IMR-90 (cell line): Measurements from ENCODE around the gene NAP1L1. TPM values are rescaled to one million over a fixed set of nuclear protein-coding genes. Genes with fewer than 3 reads are reported as not detected.

Source experiments
- ATAC-seq: fragments of 200-7000 bp; cut with Tn5 transposase; 2 replicates; pipeline ENCODE4 v1.9.1; 2020; ENCODE audit warnings: low read depth, mild to moderate bottlenecking, moderate library complexity
- BruUV-seq: library from RNA; stranded (reverse); fragments of 400-500 nt; replicated peaks from 2 replicates; lab custom pipeline; 2021; lab: Mats Ljungman, UMichigan
- CTCF ChIA-PET: fragments of 300-600 bp; formaldehyde crosslinking; extraction: SDS; loops from one replicate; lab custom pipeline; 2021; ENCODE audit warnings: antibody characterized with exemption; lab: Yijun Ruan, JAX
- POLR2A ChIA-PET: fragments of 300-600 bp; sonication (Branson Sonifier 250); formaldehyde crosslinking; loops from one replicate; lab custom pipeline; 2022; ENCODE audit warnings: antibody characterized with exemption; ENCODE audit not compliant: unreplicated experiment; lab: Charles Lee
- DNase-seq: peaks from one replicate; pipeline ENCODE4 v3.0.0; 2013
- H2AFZ ChIP-seq: replicated peaks from 2 replicates; pipeline ENCODE3; 2013; ENCODE audit warnings: low read length, mild to moderate bottlenecking; ENCODE audit not compliant: poor library complexity
- H2AK5ac ChIP-seq: 2 replicates; pipeline ENCODE4 v1.6.1; 2013; ENCODE audit warnings: low read depth, low read length, inconsistent platforms
- H2AK9ac ChIP-seq: replicated peaks from 2 replicates; pipeline ENCODE3; 2013; ENCODE audit warnings: mild to moderate bottlenecking, low read depth, low read length, moderate library complexity; ENCODE audit not compliant: poor library complexity
- H2BK120ac ChIP-seq: 2 replicates; pipeline ENCODE4 v1.6.1; 2013; ENCODE audit warnings: low read depth, low read length, inconsistent platforms
- H2BK15ac ChIP-seq: 3 replicates; pipeline ENCODE4 v1.6.1; 2013; ENCODE audit warnings: low read depth, low read length, inconsistent platforms
- H2BK20ac ChIP-seq: 2 replicates; pipeline ENCODE4 v1.6.1; 2013; ENCODE audit warnings: low read depth, mild to moderate bottlenecking, inconsistent platforms, low read length, moderate library complexity
- H2BK5ac ChIP-seq: 2 replicates; pipeline ENCODE4 v1.6.1; 2013; ENCODE audit warnings: mild to moderate bottlenecking, low read depth, low read length, inconsistent platforms; ENCODE audit not compliant: poor library complexity, severe bottlenecking
- H3K14ac ChIP-seq: replicated peaks from 2 replicates; pipeline ENCODE4 v1.6.1; 2013; ENCODE audit warnings: low read depth, low read length, inconsistent platforms
- H3K18ac ChIP-seq: 2 replicates; pipeline ENCODE4 v1.6.1; 2013; ENCODE audit warnings: low read depth, low read length, control low read depth
- H3K23ac ChIP-seq: 2 replicates; pipeline ENCODE4 v1.6.1; 2013; ENCODE audit warnings: low read depth, low read length, inconsistent platforms
- H3K27ac ChIP-seq: 2 replicates; pipeline ENCODE4 v1.5.1; 2013; ENCODE audit warnings: mild to moderate bottlenecking, control low read depth, low read length; ENCODE audit not compliant: insufficient read depth
- H3K27me3 ChIP-seq: 2 replicates; pipeline ENCODE4 v1.6.1; 2013; ENCODE audit warnings: low read length; ENCODE audit not compliant: control insufficient read depth, insufficient read depth
- H3K36me3 ChIP-seq: 2 replicates; pipeline ENCODE4 v1.6.1; 2013; ENCODE audit warnings: low read length, mixed read lengths; ENCODE audit not compliant: control insufficient read depth, insufficient read depth
- H3K4ac ChIP-seq: 2 replicates; pipeline ENCODE4 v1.6.1; 2013; ENCODE audit warnings: low read depth, low read length, inconsistent platforms
- H3K4me1 ChIP-seq: 2 replicates; pipeline ENCODE4 v1.6.1; 2013; ENCODE audit warnings: low read length, mixed read lengths; ENCODE audit not compliant: control insufficient read depth, insufficient read depth
- H3K4me2 ChIP-seq: 2 replicates; pipeline ENCODE4 v1.6.1; 2013; ENCODE audit warnings: low read depth, mild to moderate bottlenecking, control low read depth, low read length, moderate library complexity
- H3K4me3 ChIP-seq: 2 replicates; pipeline ENCODE4 v1.5.1; 2013; ENCODE audit warnings: low read depth, mild to moderate bottlenecking, control low read depth, low read length, moderate library complexity; ENCODE audit not compliant: insufficient read depth
- H3K56ac ChIP-seq: 2 replicates; pipeline ENCODE4 v1.6.1; 2013; ENCODE audit warnings: low read length, inconsistent platforms; ENCODE audit not compliant: insufficient read depth; ENCODE audit errors: extremely low read depth
- H3K79me1 ChIP-seq, 2 experiments: 2 replicates each; pipeline ENCODE4 v1.6.1; 2013; ENCODE audit warnings: low read length in 2 of 2, inconsistent platforms in 1 of 2, low read depth in 1 of 2
- H3K9ac ChIP-seq: 2 replicates; pipeline ENCODE4 v1.6.1; 2013; ENCODE audit warnings: low read depth, low read length, control low read depth
- H3K9me1 ChIP-seq: 2 replicates; pipeline ENCODE4 v1.6.1; 2013; ENCODE audit warnings: low read length, inconsistent platforms; ENCODE audit not compliant: insufficient read depth
- H3K9me3 ChIP-seq: 2 replicates; pipeline ENCODE4 v1.6.1; 2013; ENCODE audit warnings: low read length; ENCODE audit not compliant: control insufficient read depth, insufficient read depth
- H4K20me1 ChIP-seq: 2 replicates; pipeline ENCODE4 v1.6.1; 2013; ENCODE audit warnings: low read length, inconsistent platforms; ENCODE audit not compliant: insufficient read depth
- H4K5ac ChIP-seq: 2 replicates; pipeline ENCODE4 v1.6.1; 2013; ENCODE audit warnings: mild to moderate bottlenecking, low read depth, low read length, control low read depth
- H4K8ac ChIP-seq, 2 experiments: 2 replicates each; pipeline ENCODE4 v1.6.1; 2013; ENCODE audit warnings: low read depth in 2 of 2, low read length in 2 of 2, control low read depth in 1 of 2, inconsistent platforms in 1 of 2
- H4K91ac ChIP-seq: 2 replicates; pipeline ENCODE4 v1.6.1; 2013; ENCODE audit warnings: low read depth, low read length, inconsistent platforms; ENCODE audit not compliant: insufficient read depth
- BHLHE40 ChIP-seq: fragments of 150-350 bp; IDR thresholded peaks from 2 replicates; pipeline ENCODE4 v1.6.1; 2016; ENCODE audit warnings: mild to moderate bottlenecking, low read depth, low read length
- CEBPB ChIP-seq: IDR thresholded peaks from 2 replicates; pipeline ENCODE4 v1.6.1; 2012; ENCODE audit warnings: low read depth, low read length, improper control_type of control experiment
- CHD1 ChIP-seq: IDR thresholded peaks from 2 replicates; pipeline ENCODE4 v1.6.1; 2012; ENCODE audit warnings: low read depth, low read length, improper control_type of control experiment
- FOS ChIP-seq: fragments of 150-350 bp; IDR thresholded peaks from 2 replicates; pipeline ENCODE4 v1.6.1; 2016; ENCODE audit warnings: low read depth, low read length
- MAFK ChIP-seq: IDR thresholded peaks from 2 replicates; pipeline ENCODE4 v1.6.1; 2012; ENCODE audit warnings: low read depth, low read length, improper control_type of control experiment
- MAZ ChIP-seq: IDR thresholded peaks from 2 replicates; pipeline ENCODE4 v1.6.1; 2012; ENCODE audit warnings: low read depth, mild to moderate bottlenecking, low read length, improper control_type of control experiment, moderate library complexity, borderline replicate concordance
- POLR2A ChIP-seq: IDR thresholded peaks from 2 replicates; pipeline ENCODE4 v1.6.1; 2012; ENCODE audit warnings: mild to moderate bottlenecking, low read depth, low read length
- RAD21 ChIP-seq: IDR thresholded peaks from 2 replicates; pipeline ENCODE4 v1.6.1; 2012; ENCODE audit warnings: low read length, improper control_type of control experiment
- RCOR1 ChIP-seq: IDR thresholded peaks from 2 replicates; pipeline ENCODE4 v1.6.1; 2012; ENCODE audit warnings: mild to moderate bottlenecking, low read length, improper control_type of control experiment; ENCODE audit not compliant: insufficient replicate concordance
- RFX5 ChIP-seq: IDR thresholded peaks from 2 replicates; pipeline ENCODE4 v1.8.0; 2012; ENCODE audit warnings: low read depth, mild to moderate bottlenecking, low read length, moderate library complexity
- WGBS, 2 experiments: methylation state at CpG; one replicate each; pipeline versions ENCODE4 v1.1.5 to v1.1.7; 2013; ENCODE audit warnings: missing lambda C conversion rate in 2 of 2; ENCODE audit not compliant: insufficient read length in 1 of 2; ENCODE audit errors: extremely low coverage in 2 of 2; 5-methylcytosine and 5-hydroxymethylcytosine counted together
- dilution Hi-C: fragments of 300-500 bp; cut with HindIII; formaldehyde crosslinking; loops from one replicate; pipeline ENCODE4 v1.14.3; 2018; ENCODE audit warnings: low sequenced_read_pairs; ENCODE audit not compliant: unreplicated experiment
- in situ Hi-C: fragments of 300-500 bp; cut with MboI; formaldehyde crosslinking; loops from 3 replicates; pipeline ENCODE4 v1.14.3; 2019; ENCODE audit warnings: low sequenced_read_pairs, inconsistent platforms, mixed read lengths
- intact Hi-C: fragments of 100-400 bp; cut with micrococcal nuclease; formaldehyde crosslinking; loops from 2 replicates; pipeline ENCODE4 v1.10.0; 2022
- polyA plus RNA-seq, 3 experiments: library from polyadenylated mRNA; depleted of rRNA; stranded (reverse); fragments of >200 nt; gene quantifications; 2 replicates each; pipeline ENCODE4 v1.2.3, GENCODE V29; 2012; ENCODE audit warnings: low replicate concordance in 1 of 3
- total RNA-seq: library from RNA; depleted of rRNA; stranded (reverse); fragments of >200 nt; gene quantifications from 2 replicates; pipeline ENCODE4 v1.2.3, GENCODE V29; 2012
- TF ChIP-seq, protein P1 (sequence below): conservative IDR thresholded peaks from 2 replicates; pipeline ENCODE4 v1.5.1; 2012; ENCODE audit warnings: mild to moderate bottlenecking, low read depth, low read length, improper control_type of control experiment
- TF ChIP-seq, protein P2 (sequence below): fragments of 150-350 bp; IDR thresholded peaks from 2 replicates; pipeline ENCODE4 v1.6.1; 2017; ENCODE audit warnings: mild to moderate bottlenecking, antibody characterized with exemption, low read length, low read depth
- TF ChIP-seq, protein P3 (sequence below): fragments of 150-350 bp; IDR thresholded peaks from 2 replicates; pipeline ENCODE4 v1.6.1; 2016; ENCODE audit warnings: low read depth, mild to moderate bottlenecking, low read length, moderate library complexity, borderline replicate concordance

NAP1L1 gene
- total and polyA plus RNA-seq, 2 of the 4 experiments (the other 2 are of a cell fraction): 86.4 to 200 TPM

DNA sequence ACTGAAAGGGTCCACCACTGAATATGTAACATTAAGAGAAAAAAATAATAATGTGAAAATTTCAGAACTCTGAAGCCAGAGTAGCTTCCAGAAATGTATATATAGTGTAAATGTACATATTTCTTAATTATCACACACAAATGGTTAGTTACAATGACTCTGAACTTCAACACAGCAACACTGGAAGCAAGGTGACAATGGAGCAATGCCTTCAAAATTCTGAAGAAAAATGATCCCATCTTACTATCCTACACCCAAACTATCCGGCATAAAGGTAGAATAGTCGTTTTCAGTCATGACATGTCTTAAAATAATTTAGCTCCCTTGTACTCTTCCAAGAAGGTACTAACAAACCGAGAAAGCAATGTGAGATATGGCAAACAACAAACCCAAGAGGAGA, 11.9 kb downstream of the NAP1L1 start:
- Histone ChIP-seq H3K36me3 (peaks cover 14% of the 10 kb centered on the region), H2AK5ac (no peak overlapping the region), H2AK9ac (no peak overlapping the region), H3K4me2 (no peak overlapping the region), H3K56ac (no peak overlapping the region), H3K18ac (no peak overlapping the region), H2AFZ (no peak overlapping the region), H3K4me1 (peaks cover 2% of the 10 kb centered on the region; the same call in 1 of the 2 replicates), H4K91ac (no peak overlapping the region), H3K27ac (no peak overlapping the region), H2BK15ac (no peak overlapping the region), H3K14ac (no peak overlapping the region), H4K8ac (no peak overlapping the region), H4K5ac (no peak overlapping the region), H3K9ac (no peak overlapping the region), H3K4me3 (no peak overlapping the region), H3K27me3 (no peaks in the 10 kb centered on the region), H2BK120ac (no peak overlapping the region), H3K79me1 (peaks cover 15 to 61% of the 10 kb centered on the region in 2 experiments; a peak in 3 of 4 replicates), H3K9me3 (no peaks in the 10 kb centered on the region), H2BK20ac (no peak overlapping the region), H4K20me1 (peaks cover 76% of the 10 kb centered on the region), H3K4ac (no peak overlapping the region), H3K23ac (no peak overlapping the region), H3K9me1 (peaks cover 5% of the 10 kb centered on the region), H2BK5ac (no peak overlapping the region)
- ATAC-seq: no peak
- intact Hi-C loops (no loop called here), dilution Hi-C loops (no loop called here), in situ Hi-C loops (loop anchor here (10.0 to 25.0 kb wide), 2 partner anchors 272 to 390 kb away; partner anchors contain the start of gene BBS10)
- no TSS peak for BruUV-seq
- ChIA-PET POLR2A (no interaction called here), CTCF (no interaction called here)
- TF ChIP-seq MAZ (no peak), CHD1 (no peak), FOS (no peak), RAD21 (no peak), POLR2A (no peak), RFX5 (no peak), RCOR1 (no peak), BHLHE40 (no peak), MAFK (no peak), CEBPB (no peak)
- TF ChIP-seq, protein P1, sequence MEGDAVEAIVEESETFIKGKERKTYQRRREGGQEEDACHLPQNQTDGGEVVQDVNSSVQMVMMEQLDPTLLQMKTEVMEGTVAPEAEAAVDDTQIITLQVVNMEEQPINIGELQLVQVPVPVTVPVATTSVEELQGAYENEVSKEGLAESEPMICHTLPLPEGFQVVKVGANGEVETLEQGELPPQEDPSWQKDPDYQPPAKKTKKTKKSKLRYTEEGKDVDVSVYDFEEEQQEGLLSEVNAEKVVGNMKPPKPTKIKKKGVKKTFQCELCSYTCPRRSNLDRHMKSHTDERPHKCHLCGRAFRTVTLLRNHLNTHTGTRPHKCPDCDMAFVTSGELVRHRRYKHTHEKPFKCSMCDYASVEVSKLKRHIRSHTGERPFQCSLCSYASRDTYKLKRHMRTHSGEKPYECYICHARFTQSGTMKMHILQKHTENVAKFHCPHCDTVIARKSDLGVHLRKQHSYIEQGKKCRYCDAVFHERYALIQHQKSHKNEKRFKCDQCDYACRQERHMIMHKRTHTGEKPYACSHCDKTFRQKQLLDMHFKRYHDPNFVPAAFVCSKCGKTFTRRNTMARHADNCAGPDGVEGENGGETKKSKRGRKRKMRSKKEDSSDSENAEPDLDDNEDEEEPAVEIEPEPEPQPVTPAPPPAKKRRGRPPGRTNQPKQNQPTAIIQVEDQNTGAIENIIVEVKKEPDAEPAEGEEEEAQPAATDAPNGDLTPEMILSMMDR: no peak
- TF ChIP-seq, protein P2, sequence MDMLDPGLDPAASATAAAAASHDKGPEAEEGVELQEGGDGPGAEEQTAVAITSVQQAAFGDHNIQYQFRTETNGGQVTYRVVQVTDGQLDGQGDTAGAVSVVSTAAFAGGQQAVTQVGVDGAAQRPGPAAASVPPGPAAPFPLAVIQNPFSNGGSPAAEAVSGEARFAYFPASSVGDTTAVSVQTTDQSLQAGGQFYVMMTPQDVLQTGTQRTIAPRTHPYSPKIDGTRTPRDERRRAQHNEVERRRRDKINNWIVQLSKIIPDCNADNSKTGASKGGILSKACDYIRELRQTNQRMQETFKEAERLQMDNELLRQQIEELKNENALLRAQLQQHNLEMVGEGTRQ: no peak
- TF ChIP-seq, protein P3, sequence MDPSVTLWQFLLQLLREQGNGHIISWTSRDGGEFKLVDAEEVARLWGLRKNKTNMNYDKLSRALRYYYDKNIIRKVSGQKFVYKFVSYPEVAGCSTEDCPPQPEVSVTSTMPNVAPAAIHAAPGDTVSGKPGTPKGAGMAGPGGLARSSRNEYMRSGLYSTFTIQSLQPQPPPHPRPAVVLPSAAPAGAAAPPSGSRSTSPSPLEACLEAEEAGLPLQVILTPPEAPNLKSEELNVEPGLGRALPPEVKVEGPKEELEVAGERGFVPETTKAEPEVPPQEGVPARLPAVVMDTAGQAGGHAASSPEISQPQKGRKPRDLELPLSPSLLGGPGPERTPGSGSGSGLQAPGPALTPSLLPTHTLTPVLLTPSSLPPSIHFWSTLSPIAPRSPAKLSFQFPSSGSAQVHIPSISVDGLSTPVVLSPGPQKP: no peak
- no CpG with 5 or more reads among the region's 3 CpGs for WGBS, 2 experiments
- DNase-seq: no peak
